ENCODE data around the gene REXO1. TPM values are rescaled to one million over a fixed set of nuclear protein-coding genes. Genes with fewer than 3 reads are reported as not detected.

The REXO1 gene
- total RNA-seq, 1 experiment from 2014 or later = 52.2 TPM

DNA sequence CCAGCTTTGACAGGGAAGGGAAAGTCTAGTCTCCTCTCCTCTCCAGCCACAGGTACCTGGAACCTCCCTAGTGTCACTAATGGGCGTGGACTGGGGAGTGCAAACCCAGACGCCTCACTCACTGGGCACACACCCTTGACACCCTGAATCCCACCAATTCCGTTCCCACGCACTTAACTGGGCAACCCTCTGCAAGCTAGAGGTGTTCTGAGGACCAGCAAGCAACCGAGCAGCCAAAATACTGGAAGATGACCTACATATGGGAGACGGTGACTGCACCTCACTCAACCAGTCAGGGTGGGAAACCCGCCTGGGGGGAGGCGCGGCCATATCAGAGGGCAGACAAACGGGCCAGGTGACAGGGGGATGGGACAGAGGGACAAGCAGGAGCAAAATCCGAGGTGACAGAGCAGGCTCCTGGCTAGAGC lies 36.0 kb upstream of the REXO1 start:
- Histone ChIP-seq H3K9me2 (ENCODE audit: insufficient read depth) (no peaks in the 10 kb centered on the region), H2AFZ (ENCODE audit: low read depth, low read length, poor library complexity, severe bottlenecking) (no peak overlapping the region), H3K79me2 (ENCODE audit: insufficient read depth, low read length) (peaks cover 44% of the 10 kb centered on the region), H3K4me2 (ENCODE audit: low read length) (peak overlapping the region; percentile 94), H3K4me1 (ENCODE audit: control insufficient read depth in 1 of 2, insufficient read depth in 2 of 2, low read length in 2 of 2) (peaks cover 10 to 30% of the 10 kb centered on the region in 2 experiments; a peak in 3 of 4 replicates), H4K20me1 (ENCODE audit: insufficient read depth) (no peaks in the 10 kb centered on the region), H3K9me3 (ENCODE audit: control insufficient read depth in 1 of 2, insufficient read depth in 1 of 2, low read depth in 1 of 2, low read length in 2 of 2) (no peaks in the 10 kb centered on the region), H3K36me3 (ENCODE audit: control insufficient read depth in 1 of 2, insufficient read depth in 2 of 2, low read length in 2 of 2) (no peaks in the 10 kb centered on the region), H3K9ac (ENCODE audit: low read length) (peak overlapping the region; percentile 94), H3K27ac (ENCODE audit: low read depth, low read length) (peak overlapping the region; percentile 49; the same call in 1 of the 2 replicates), H3K4me3 (replicated peaks in 1 of 2; ENCODE audit: low read depth in 1 of 2, low read length in 2 of 2) (peak overlapping the region; percentile 94 to 97), H3K27me3 (ENCODE audit: insufficient read depth, low read length) (no peaks in the 10 kb centered on the region)
- intact Hi-C loops (cut with micrococcal nuclease) = no loop called here
- no peak for DNase-seq (ENCODE audit: low read depth, low spot score)
- RAD21 ChIA-PET (ENCODE audit: low non-redundant PET in 1 of 2, low total read pairs in 2 of 2, uncharacterized antibody in 2 of 2, unreplicated experiment in 2 of 2) = no interaction called here
- peak; percentile 24; the same call in 1 of the 2 replicates for ATAC-seq
- TF ChIP-seq TCF7L2 (IDR thresholded peaks at IDR 0.05; ENCODE audit: borderline replicate concordance, extremely low read depth, insufficient read depth, insufficient read length) = no peak
- no peak for TF ChIP-seq SP1 (IDR thresholded peaks at IDR 0.05; ENCODE audit: low read depth)
- BruUV-seq (replicated peaks) = no TSS peak
- POLR2A ChIA-PET = no interaction called here
- CTCF ChIA-PET = no interaction called here

GRCh38 chr19:1883784-1884183 lies 35.5 kb upstream of the REXO1 start:
- H3K79me2 ChIP-seq (ENCODE audit: insufficient read depth, low read length) = peaks cover 44% of the 10 kb centered on the region
- H3K4me3 ChIP-seq (replicated peaks in 1 of 2; ENCODE audit: low read depth in 1 of 2, low read length in 2 of 2) = peak overlapping the region; percentile 94 to 97
- H3K27me3 ChIP-seq (ENCODE audit: insufficient read depth, low read length) = no peaks in the 10 kb centered on the region
- peak overlapping the region; percentile 94 for H3K9ac ChIP-seq (ENCODE audit: low read length)
- no peaks in the 10 kb centered on the region for H3K9me2 ChIP-seq (ENCODE audit: insufficient read depth)
- ChIA-PET POLR2A (no interaction called here), RAD21 (ENCODE audit: low non-redundant PET in 1 of 2, low total read pairs in 2 of 2, uncharacterized antibody in 2 of 2, unreplicated experiment in 2 of 2) (no interaction called here), CTCF (no interaction called here)
- H3K4me2 ChIP-seq (ENCODE audit: low read length) = peak overlapping the region; percentile 94
- TSS peak; percentile 67 for BruUV-seq (replicated peaks)
- no peaks in the 10 kb centered on the region for H4K20me1 ChIP-seq (ENCODE audit: insufficient read depth)
- no peaks in the 10 kb centered on the region for H3K36me3 ChIP-seq (ENCODE audit: control insufficient read depth in 1 of 2, insufficient read depth in 2 of 2, low read length in 2 of 2)
- no peak overlapping the region; the same call in 1 of the 2 replicates for H3K27ac ChIP-seq (ENCODE audit: low read depth, low read length)
- no peak overlapping the region for H2AFZ ChIP-seq (ENCODE audit: low read depth, low read length, poor library complexity, severe bottlenecking)
- intact Hi-C loops (cut with micrococcal nuclease) = no loop called here
- H3K9me3 ChIP-seq (ENCODE audit: control insufficient read depth in 1 of 2, insufficient read depth in 1 of 2, low read depth in 1 of 2, low read length in 2 of 2) = no peaks in the 10 kb centered on the region
- ATAC-seq (no peak), DNase-seq (ENCODE audit: low read depth, low spot score) (no peak)
- H3K4me1 ChIP-seq (ENCODE audit: control insufficient read depth in 1 of 2, insufficient read depth in 2 of 2, low read length in 2 of 2) = peaks cover 10 to 30% of the 10 kb centered on the region in 2 experiments; a peak in 3 of 4 replicates
- no peak for TF ChIP-seq SP1 (IDR thresholded peaks at IDR 0.05; ENCODE audit: low read depth)
